HepG2 (cell line): ENCODE data around the gene SCRN3. TPM values are rescaled to one million over a fixed set of nuclear protein-coding genes. Genes with fewer than 3 reads are reported as not detected.

Experiments
- ATAC-seq: fragments of 200-7000 bp; cut with Tn5 transposase; 3 replicates; pipeline ENCODE4 v1.9.1; 2020; ENCODE audit warnings: mild to moderate bottlenecking, moderate library complexity
- BruUV-seq: library from RNA; stranded (reverse); fragments of 400-500 nt; replicated peaks from 2 replicates; lab custom pipeline; 2021; lab: Mats Ljungman, UMichigan
- CTCF ChIA-PET: fragments of 300-600 bp; formaldehyde crosslinking; extraction: SDS; loops from one replicate; lab custom pipeline; 2021; ENCODE audit warnings: low total read pairs, inconsistent platforms, low intra/inter-chr PET ratio; lab: Yijun Ruan, JAX
- POLR2A ChIA-PET: fragments of 350-600 bp; sonication (Branson Sonifier 250); formaldehyde crosslinking; loops from one replicate; lab custom pipeline; 2020; ENCODE audit warnings: antibody characterized with exemption, inconsistent platforms; lab: Yijun Ruan, JAX
- DNase-seq: peaks from one replicate; pipeline ENCODE4 v3.0.0-alpha.2; 2015; ENCODE audit warnings: low spot score
- FAIRE-seq: peaks from 3 replicates; lab custom pipeline; 2011; peaks lifted over from hg19 to GRCh38; lab: Jason Lieb, UNC
- H2AFZ ChIP-seq: one replicate; pipeline ENCODE4 v1.6.1; 2011; ENCODE audit warnings: low read length, inconsistent platforms
- H3K27ac ChIP-seq: fragments of 300-600 bp; 3 replicates; pipeline ENCODE4 v1.8.0; 2011; ENCODE audit warnings: mixed run types, mild to moderate bottlenecking, mixed read lengths, low read length, inconsistent platforms; ENCODE audit not compliant: insufficient read depth; ENCODE audit errors: extremely low read length
- H3K27me3 ChIP-seq, 2 experiments: fragments of 200-600 bp in 1 of 2; 2 replicates in 1 of 2; 3 replicates in 1 of 2; pipeline versions ENCODE4 v1.6.0 to v1.8.0; 2011; ENCODE audit warnings: low read length in 2 of 2, mild to moderate bottlenecking in 2 of 2, moderate library complexity in 2 of 2, inconsistent platforms in 1 of 2; ENCODE audit not compliant: insufficient read depth in 2 of 2, control insufficient read depth in 1 of 2
- H3K36me3 ChIP-seq, 2 experiments: fragments of 200-600 bp in 1 of 2; replicated peaks in 1 of 2; 2 replicates in 1 of 2; 3 replicates in 1 of 2; pipeline versions ENCODE4 v1.5.1 to v1.8.0; 2011; ENCODE audit warnings: low read length in 2 of 2, inconsistent platforms in 1 of 2; ENCODE audit not compliant: insufficient read depth in 2 of 2, control insufficient read depth in 1 of 2
- H3K4me1 ChIP-seq: 2 replicates; pipeline ENCODE4 v1.5.1; 2012; ENCODE audit warnings: low read length, inconsistent platforms; ENCODE audit not compliant: insufficient read depth
- H3K4me2 ChIP-seq: 2 replicates; pipeline ENCODE4 v1.6.0; 2011; ENCODE audit warnings: low read depth, low read length, inconsistent platforms
- H3K4me3 ChIP-seq, 3 experiments: fragments of 200-600 bp in 1 of 3; sonication (generic), shearing (Covaris generic) in 1 of 3; replicated peaks in 1 of 3; 2 replicates each; pipeline ENCODE4 v1.5.1; 2011 to 2016; ENCODE audit warnings: low read length in 3 of 3, inconsistent platforms in 2 of 3, low read depth in 2 of 3, mild to moderate bottlenecking in 2 of 3, control low read depth in 1 of 3, mixed read lengths in 1 of 3; ENCODE audit not compliant: insufficient read depth in 1 of 3
- H3K79me2 ChIP-seq: one replicate; pipeline ENCODE4 v1.6.1; 2011; ENCODE audit warnings: low read length, inconsistent platforms; ENCODE audit not compliant: insufficient read depth
- H3K9ac ChIP-seq: 2 replicates; pipeline ENCODE4 v1.6.0; 2011; ENCODE audit warnings: mild to moderate bottlenecking, low read depth, low read length, inconsistent platforms; ENCODE audit not compliant: insufficient read depth
- H3K9me3 ChIP-seq: 2 replicates; pipeline ENCODE4 v1.5.1; 2012; ENCODE audit warnings: mild to moderate bottlenecking, low read length
- H4K20me1 ChIP-seq: 2 replicates; pipeline ENCODE4 v1.6.0; 2011; ENCODE audit warnings: inconsistent platforms, mild to moderate bottlenecking, low read length, moderate library complexity; ENCODE audit not compliant: insufficient read depth
- HOXA9 ChIP-seq: sonication (generic); formaldehyde crosslinking; IDR thresholded peaks from 2 replicates; pipeline ENCODE4 v1.8.1; 2022; ENCODE audit warnings: missing genetic modification reagents, mild to moderate bottlenecking, moderate library complexity, borderline replicate concordance
- MAFF ChIP-seq: IDR thresholded peaks from 2 replicates; pipeline ENCODE4 v1.6.1; 2011; ENCODE audit warnings: low read depth, low read length, improper control_type of control experiment
- MAFK ChIP-seq, 2 experiments: IDR thresholded peaks in 1 of 2; conservative IDR thresholded peaks in 1 of 2; 2 replicates each; pipeline ENCODE4 v1.6.1; 2011; ENCODE audit warnings: improper control_type of control experiment in 2 of 2, low read length in 2 of 2
- RFXANK ChIP-seq: IDR thresholded peaks from 2 replicates; pipeline ENCODE4 v1.6.1; 2016
- ZKSCAN8 ChIP-seq: IDR thresholded peaks from 2 replicates; pipeline ENCODE4 v1.6.1; 2016; ENCODE audit warnings: borderline replicate concordance, missing genetic modification reagents, missing compliant biosample characterization
- ZNF605 ChIP-seq: sonication (generic); formaldehyde crosslinking; IDR thresholded peaks from 2 replicates; pipeline ENCODE4 v1.8.0; 2022; ENCODE audit warnings: mild to moderate bottlenecking, missing genetic modification reagents
- ZNF850 ChIP-seq: sonication (generic); formaldehyde crosslinking; conservative IDR thresholded peaks from 2 replicates; pipeline ENCODE4 v1.9.0; 2021; ENCODE audit warnings: mild to moderate bottlenecking, missing genetic modification reagents
- ZSCAN29 ChIP-seq: sonication (generic); formaldehyde crosslinking; conservative IDR thresholded peaks from 2 replicates; pipeline ENCODE4 v1.4.0; 2020; ENCODE audit warnings: mild to moderate bottlenecking, missing genetic modification reagents
- WGBS: methylation state at CpG from one replicate; pipeline ENCODE4 v1.1.6; 2017; ENCODE audit warnings: low lambda C conversion rate; 5-methylcytosine and 5-hydroxymethylcytosine counted together
- in situ Hi-C: cut with HindIII; loops from 2 replicates; pipeline ENCODE4 v1.10.0; 2017; ENCODE audit warnings: low pct_unique_long_range_greater_than_20kb; ENCODE audit not compliant: extremely low pct_ligation_motif_present
- intact Hi-C: fragments of 100-400 bp; cut with micrococcal nuclease; formaldehyde crosslinking; loops from one replicate; pipeline ENCODE4 v1.10.0; 2022; ENCODE audit not compliant: unreplicated experiment
- polyA plus RNA-seq, 8 experiments: library from polyadenylated mRNA; depleted of rRNA in 3 of 8; stranded (reverse) in 7 of 8; unstranded in 1 of 8; fragments of >200 nt; fragmentation: Illumina TruSeq in 4 of 8; extraction: Trizol in 4 of 8; gene quantifications; 2 replicates each; pipeline versions ENCODE4 v1.2.1 to v1.2.3, GENCODE V29; 2011 to 2016; ENCODE audit warnings: low read depth in 4 of 8, missing spikeins in 1 of 8, mixed read lengths in 1 of 8; ENCODE audit not compliant: insufficient read depth in 1 of 8
- total RNA-seq, 5 experiments: library from RNA; depleted of rRNA; stranded (reverse); fragments of >200 nt; fragmentation: Illumina TruSeq; extraction: Trizol; gene quantifications; 2 replicates each; pipeline ENCODE4 v1.2.3, GENCODE V29; 2016; ENCODE audit warnings: low read depth in 1 of 5
- TF ChIP-seq, protein P1 (sequence below), 2 experiments: sonication (generic) in 1 of 2; formaldehyde crosslinking in 1 of 2; IDR thresholded peaks; 2 replicates each; pipeline versions ENCODE4 v1.4.0 to v1.6.1; 2016 to 2020; ENCODE audit warnings: borderline replicate concordance in 1 of 2, low read depth in 1 of 2, mild to moderate bottlenecking in 1 of 2, missing genetic modification reagents in 1 of 2
- TF ChIP-seq, protein P2 (sequence below): sonication (generic); formaldehyde crosslinking; conservative IDR thresholded peaks from 2 replicates; pipeline ENCODE4 v1.8.1; 2023; ENCODE audit warnings: missing genetic modification reagents

Gene SCRN3
- total and polyA plus RNA-seq, 2 of the 13 experiments (the other 11 are each of a cell fraction or from before 2014, with no cell fraction given): 6.6 to 11.3 TPM

DNA sequence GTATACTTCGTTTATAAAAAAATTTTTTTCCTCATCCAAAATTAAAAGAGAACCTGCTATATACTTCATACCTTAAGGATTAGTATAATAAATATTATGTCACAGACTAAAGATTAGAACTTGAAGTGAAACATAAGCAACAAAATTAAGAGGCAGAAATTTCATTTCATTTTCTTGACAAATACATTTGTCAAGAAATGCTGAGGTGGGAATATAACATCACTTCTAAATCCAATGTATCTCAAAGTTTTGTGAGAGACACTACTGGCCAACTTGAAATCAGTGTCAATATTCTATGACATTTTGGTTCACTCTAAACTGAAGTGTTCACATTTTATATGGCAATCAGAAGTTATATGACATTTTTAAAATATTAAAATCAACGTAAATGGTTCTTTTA lies 43.8 kb downstream of the SCRN3 start:
- intact Hi-C loops (no loop called here), in situ Hi-C loops (no loop called here)
- Histone ChIP-seq H3K27ac (no peak overlapping the region), H3K9me3 (no peaks in the 10 kb centered on the region), H3K4me2 (no peak overlapping the region), H3K36me3 (no peaks in the 10 kb centered on the region), H3K4me1 (no peaks in the 10 kb centered on the region), H4K20me1 (no peaks in the 10 kb centered on the region), H3K4me3 (no peak overlapping the region), H3K9ac (no peak overlapping the region), H3K79me2 (no peaks in the 10 kb centered on the region), H2AFZ (no peak overlapping the region), H3K27me3 (no peaks in the 10 kb centered on the region)
- ChIA-PET POLR2A (no interaction called here), CTCF (no interaction called here)
- ATAC-seq (no peak), FAIRE-seq (peak; percentile 39), DNase-seq (no peak)
- BruUV-seq: no TSS peak
- WGBS: 11% methylated on average over 2 of the region's 2 CpGs
- TF ChIP-seq ZSCAN29 (no peak), MAFF (peak; percentile 54; the same call in 1 of the 2 replicates), RFXANK (no peak), HOXA9 (no peak), ZKSCAN8 (no peak), ZNF605 (CRISPR knock-in tag) (no peak), MAFK (conservative IDR thresholded peaks at IDR 0.05 in 1 of 2, IDR thresholded peaks at IDR 0.05 in 1 of 2; ENCODE audit: low read length in 2 of 2) (peak; percentile 56 to 62), ZNF850 (no peak)
- TF ChIP-seq, protein P1, sequence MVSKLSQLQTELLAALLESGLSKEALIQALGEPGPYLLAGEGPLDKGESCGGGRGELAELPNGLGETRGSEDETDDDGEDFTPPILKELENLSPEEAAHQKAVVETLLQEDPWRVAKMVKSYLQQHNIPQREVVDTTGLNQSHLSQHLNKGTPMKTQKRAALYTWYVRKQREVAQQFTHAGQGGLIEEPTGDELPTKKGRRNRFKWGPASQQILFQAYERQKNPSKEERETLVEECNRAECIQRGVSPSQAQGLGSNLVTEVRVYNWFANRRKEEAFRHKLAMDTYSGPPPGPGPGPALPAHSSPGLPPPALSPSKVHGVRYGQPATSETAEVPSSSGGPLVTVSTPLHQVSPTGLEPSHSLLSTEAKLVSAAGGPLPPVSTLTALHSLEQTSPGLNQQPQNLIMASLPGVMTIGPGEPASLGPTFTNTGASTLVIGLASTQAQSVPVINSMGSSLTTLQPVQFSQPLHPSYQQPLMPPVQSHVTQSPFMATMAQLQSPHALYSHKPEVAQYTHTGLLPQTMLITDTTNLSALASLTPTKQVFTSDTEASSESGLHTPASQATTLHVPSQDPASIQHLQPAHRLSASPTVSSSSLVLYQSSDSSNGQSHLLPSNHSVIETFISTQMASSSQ (IDR thresholded peaks at IDR 0.05; ENCODE audit: low read depth): no peak
- TF ChIP-seq, protein P1 (CRISPR knock-in tag; IDR thresholded peaks at IDR 0.05; ENCODE audit: borderline replicate concordance): no peak
- TF ChIP-seq, protein P2, sequence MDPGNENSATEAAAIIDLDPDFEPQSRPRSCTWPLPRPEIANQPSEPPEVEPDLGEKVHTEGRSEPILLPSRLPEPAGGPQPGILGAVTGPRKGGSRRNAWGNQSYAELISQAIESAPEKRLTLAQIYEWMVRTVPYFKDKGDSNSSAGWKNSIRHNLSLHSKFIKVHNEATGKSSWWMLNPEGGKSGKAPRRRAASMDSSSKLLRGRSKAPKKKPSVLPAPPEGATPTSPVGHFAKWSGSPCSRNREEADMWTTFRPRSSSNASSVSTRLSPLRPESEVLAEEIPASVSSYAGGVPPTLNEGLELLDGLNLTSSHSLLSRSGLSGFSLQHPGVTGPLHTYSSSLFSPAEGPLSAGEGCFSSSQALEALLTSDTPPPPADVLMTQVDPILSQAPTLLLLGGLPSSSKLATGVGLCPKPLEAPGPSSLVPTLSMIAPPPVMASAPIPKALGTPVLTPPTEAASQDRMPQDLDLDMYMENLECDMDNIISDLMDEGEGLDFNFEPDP (CRISPR knock-in tag): no peak
